Endothelial cell of umbilical vein (primary cell): ENCODE results near the gene XPNPEP1.

ENCODE experiments used
- CTCF ChIP-seq, 2 donors: IDR thresholded peaks; 1 replicate in 1 of 2; 2 replicates in 1 of 2; pipeline ENCODE4 v1.5.1; 2011; ENCODE audit warnings: low read length in 2 of 2, mild to moderate bottlenecking in 2 of 2, moderate library complexity in 2 of 2, control low read depth in 1 of 2, inconsistent platforms in 1 of 2, low read depth in 1 of 2; ENCODE audit not compliant: insufficient read depth in 1 of 2; ENCODE audit errors: extremely low read depth in 1 of 2
- EZH2 ChIP-seq: IDR thresholded peaks from 2 replicates; pipeline ENCODE4 v1.6.1; 2012; ENCODE audit warnings: borderline replicate concordance, low read depth, mild to moderate bottlenecking, moderate library complexity, low read length, inconsistent platforms; ENCODE audit not compliant: severe bottlenecking
- JUN ChIP-seq: IDR thresholded peaks from 2 replicates; pipeline ENCODE4 v1.6.1; 2011; ENCODE audit warnings: borderline replicate concordance, low read depth; ENCODE audit not compliant: insufficient read length, insufficient read depth
- MAX ChIP-seq: IDR thresholded peaks from 2 replicates; pipeline ENCODE4 v1.6.1; 2011; ENCODE audit not compliant: insufficient read depth, insufficient read length
- POLR2A ChIP-seq: IDR thresholded peaks from 2 replicates; pipeline ENCODE4 v1.6.1; 2012; ENCODE audit warnings: low read depth, mild to moderate bottlenecking, control low read depth, low read length
- POLR2AphosphoS5 ChIP-seq: IDR thresholded peaks from 2 replicates; pipeline ENCODE4 v1.6.1; 2012; ENCODE audit warnings: low read depth, mild to moderate bottlenecking, control low read depth, low read length, moderate library complexity; ENCODE audit not compliant: insufficient read depth

GRCh38 chr10:109859221-109859620, 64.1 kb downstream of the XPNPEP1 start:
- TF ChIP-seq POLR2A (no peak), CTCF (IDR thresholded peaks at IDR 0.05; ENCODE audit: extremely low read depth in 1 of 2, insufficient read depth in 1 of 2, low read depth in 1 of 2, low read length in 2 of 2) (no peak), JUN (no peak), MAX (no peak), POLR2AphosphoS5 (no peak), EZH2 (no peak)
